Ishikawa (cell line): ENCODE data around the gene NELL1.

ENCODE experiments used
- CEBPB ChIP-seq: IDR thresholded peaks from 2 replicates; pipeline ENCODE4 v1.6.1; 2012
- CREB1 ChIP-seq: IDR thresholded peaks from 2 replicates; pipeline ENCODE4 v1.6.1; 2012; ENCODE audit warnings: low read depth
- EGR1 ChIP-seq: IDR thresholded peaks from 2 replicates; pipeline ENCODE4 v1.6.1; 2012
- EP300 ChIP-seq: IDR thresholded peaks from 2 replicates; pipeline ENCODE4 v1.6.1; 2012; ENCODE audit warnings: borderline replicate concordance
- FOXM1 ChIP-seq: IDR thresholded peaks from 2 replicates; pipeline ENCODE4 v1.6.1; 2012; ENCODE audit warnings: low read depth, borderline replicate concordance
- NFIC ChIP-seq: IDR thresholded peaks from 2 replicates; pipeline ENCODE4 v1.6.1; 2012
- RAD21 ChIP-seq: IDR thresholded peaks from 2 replicates; pipeline ENCODE4 v1.6.1; 2012; ENCODE audit warnings: low read depth
- TAF1 ChIP-seq: IDR thresholded peaks from 2 replicates; pipeline ENCODE4 v1.6.1; 2012; ENCODE audit warnings: low read depth, mild to moderate bottlenecking
- TCF12 ChIP-seq: IDR thresholded peaks from 2 replicates; pipeline ENCODE4 v1.6.1; 2012; ENCODE audit warnings: low read depth
- TEAD4 ChIP-seq: IDR thresholded peaks from 2 replicates; pipeline ENCODE4 v1.6.1; 2012
- YY1 ChIP-seq: IDR thresholded peaks from 2 replicates; pipeline ENCODE4 v1.6.1; 2012; ENCODE audit warnings: low read depth
- ZBTB7A ChIP-seq: IDR thresholded peaks from 2 replicates; pipeline ENCODE4 v1.6.1; 2012; ENCODE audit warnings: low read depth
- TF ChIP-seq, protein P1 (sequence below): IDR thresholded peaks from 2 replicates; pipeline ENCODE4 v1.6.1; 2012
- TF ChIP-seq, protein P2 (sequence below): IDR thresholded peaks from 2 replicates; pipeline ENCODE4 v1.6.1; 2012
- TF ChIP-seq, protein P3 (sequence below): IDR thresholded peaks from 2 replicates; pipeline ENCODE4 v1.6.1; 2012; ENCODE audit warnings: low read depth, mild to moderate bottlenecking

NELL1 gene

DNA sequence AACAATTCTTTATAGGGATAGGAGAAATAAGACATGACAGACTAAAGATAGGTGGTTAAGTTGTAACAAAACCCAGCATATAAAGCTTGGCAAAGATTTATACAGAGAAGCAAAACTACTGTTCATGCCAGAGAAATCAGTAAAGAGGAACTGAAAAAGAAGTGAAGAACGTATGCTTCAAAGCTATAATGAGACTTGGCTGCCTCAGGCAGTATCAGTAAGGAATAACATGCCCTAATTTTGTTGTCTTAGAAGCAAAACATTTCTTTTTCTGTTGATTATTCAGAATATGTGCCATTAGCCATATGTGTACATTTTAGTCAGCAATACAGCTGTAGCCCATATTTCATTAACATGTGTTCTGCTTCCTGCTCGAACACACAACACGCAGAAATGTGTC lies 403.2 kb downstream of the NELL1 start:
- no peak for TF ChIP-seq YY1
- no peak for TF ChIP-seq TAF1

DNA sequence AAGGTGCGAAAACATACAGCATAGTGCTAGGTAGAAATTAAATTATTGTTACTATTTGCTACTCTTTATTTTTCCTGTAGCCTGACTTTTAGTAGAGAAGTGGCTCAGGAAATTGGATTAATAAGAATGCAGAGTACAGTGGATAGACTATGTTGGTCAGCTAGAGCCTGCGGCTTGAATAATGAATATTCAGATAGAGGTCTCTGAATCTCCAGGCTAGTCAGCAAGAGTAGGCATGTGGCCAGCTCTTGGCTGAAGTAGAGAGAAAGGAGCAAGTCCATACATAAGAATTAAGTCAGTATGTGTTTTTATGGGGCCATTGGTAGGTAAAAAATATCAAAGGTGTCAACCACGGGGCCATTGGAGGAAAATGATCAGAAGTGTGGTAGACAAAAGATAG lies 413.5 kb downstream of the NELL1 start:
- TF ChIP-seq, protein P1, sequence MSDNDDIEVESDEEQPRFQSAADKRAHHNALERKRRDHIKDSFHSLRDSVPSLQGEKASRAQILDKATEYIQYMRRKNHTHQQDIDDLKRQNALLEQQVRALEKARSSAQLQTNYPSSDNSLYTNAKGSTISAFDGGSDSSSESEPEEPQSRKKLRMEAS = no peak
- no peak for TF ChIP-seq TAF1
- TF ChIP-seq, protein P2, sequence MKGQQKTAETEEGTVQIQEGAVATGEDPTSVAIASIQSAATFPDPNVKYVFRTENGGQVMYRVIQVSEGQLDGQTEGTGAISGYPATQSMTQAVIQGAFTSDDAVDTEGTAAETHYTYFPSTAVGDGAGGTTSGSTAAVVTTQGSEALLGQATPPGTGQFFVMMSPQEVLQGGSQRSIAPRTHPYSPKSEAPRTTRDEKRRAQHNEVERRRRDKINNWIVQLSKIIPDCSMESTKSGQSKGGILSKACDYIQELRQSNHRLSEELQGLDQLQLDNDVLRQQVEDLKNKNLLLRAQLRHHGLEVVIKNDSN = no peak
- no peak for TF ChIP-seq NFIC
- TF ChIP-seq EP300 = no peak
- no peak for TF ChIP-seq FOXM1
- TF ChIP-seq, protein P3, sequence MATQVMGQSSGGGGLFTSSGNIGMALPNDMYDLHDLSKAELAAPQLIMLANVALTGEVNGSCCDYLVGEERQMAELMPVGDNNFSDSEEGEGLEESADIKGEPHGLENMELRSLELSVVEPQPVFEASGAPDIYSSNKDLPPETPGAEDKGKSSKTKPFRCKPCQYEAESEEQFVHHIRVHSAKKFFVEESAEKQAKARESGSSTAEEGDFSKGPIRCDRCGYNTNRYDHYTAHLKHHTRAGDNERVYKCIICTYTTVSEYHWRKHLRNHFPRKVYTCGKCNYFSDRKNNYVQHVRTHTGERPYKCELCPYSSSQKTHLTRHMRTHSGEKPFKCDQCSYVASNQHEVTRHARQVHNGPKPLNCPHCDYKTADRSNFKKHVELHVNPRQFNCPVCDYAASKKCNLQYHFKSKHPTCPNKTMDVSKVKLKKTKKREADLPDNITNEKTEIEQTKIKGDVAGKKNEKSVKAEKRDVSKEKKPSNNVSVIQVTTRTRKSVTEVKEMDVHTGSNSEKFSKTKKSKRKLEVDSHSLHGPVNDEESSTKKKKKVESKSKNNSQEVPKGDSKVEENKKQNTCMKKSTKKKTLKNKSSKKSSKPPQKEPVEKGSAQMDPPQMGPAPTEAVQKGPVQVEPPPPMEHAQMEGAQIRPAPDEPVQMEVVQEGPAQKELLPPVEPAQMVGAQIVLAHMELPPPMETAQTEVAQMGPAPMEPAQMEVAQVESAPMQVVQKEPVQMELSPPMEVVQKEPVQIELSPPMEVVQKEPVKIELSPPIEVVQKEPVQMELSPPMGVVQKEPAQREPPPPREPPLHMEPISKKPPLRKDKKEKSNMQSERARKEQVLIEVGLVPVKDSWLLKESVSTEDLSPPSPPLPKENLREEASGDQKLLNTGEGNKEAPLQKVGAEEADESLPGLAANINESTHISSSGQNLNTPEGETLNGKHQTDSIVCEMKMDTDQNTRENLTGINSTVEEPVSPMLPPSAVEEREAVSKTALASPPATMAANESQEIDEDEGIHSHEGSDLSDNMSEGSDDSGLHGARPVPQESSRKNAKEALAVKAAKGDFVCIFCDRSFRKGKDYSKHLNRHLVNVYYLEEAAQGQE = no peak
- no peak for TF ChIP-seq TEAD4
- no peak for TF ChIP-seq RAD21
- no peak for TF ChIP-seq YY1
- no peak for TF ChIP-seq ZBTB7A
- no peak for TF ChIP-seq CEBPB
- no peak for TF ChIP-seq EGR1
- TF ChIP-seq CREB1 = no peak
- no peak for TF ChIP-seq TCF12

DNA sequence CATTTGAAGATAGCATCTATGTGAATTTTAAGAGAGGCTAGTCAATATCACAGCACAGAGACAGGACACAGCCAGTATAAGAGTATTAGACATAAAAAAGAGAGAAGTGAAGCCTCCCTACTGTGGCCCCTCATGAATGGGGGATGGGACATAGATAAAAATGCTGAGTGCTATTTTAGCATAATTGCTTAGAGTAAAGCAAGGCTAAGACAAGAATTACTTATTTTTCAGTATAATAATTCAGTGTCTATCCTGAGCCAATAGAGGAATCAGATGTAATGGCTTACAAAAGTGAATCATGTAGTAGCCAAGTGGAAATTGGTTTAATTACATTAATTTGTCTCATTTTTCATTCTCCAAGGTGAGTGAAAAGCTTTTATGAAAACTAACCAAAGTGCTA lies 419.5 kb downstream of the NELL1 start:
- TF ChIP-seq NFIC (no peak), TAF1 (no peak), EP300 (no peak), CEBPB (no peak)

DNA sequence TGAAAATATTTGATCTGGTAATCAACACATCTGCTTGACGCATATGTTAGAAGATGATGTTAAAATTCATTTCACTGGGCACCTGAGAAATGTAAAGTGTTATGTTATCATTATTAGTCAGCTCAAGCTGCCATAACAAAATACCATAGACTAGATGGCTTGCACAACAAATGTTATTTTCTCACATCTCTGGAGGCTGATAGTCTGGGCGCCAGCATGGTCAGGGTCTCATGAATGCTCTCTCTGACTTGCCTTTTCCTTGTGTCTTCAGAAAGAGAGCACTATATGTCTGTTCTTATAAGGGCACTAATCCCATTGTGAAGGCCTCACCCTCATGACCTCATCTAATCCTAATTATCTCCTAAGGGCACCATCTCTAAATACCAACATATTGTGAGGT lies 435.3 kb downstream of the NELL1 start:
- TF ChIP-seq EP300 = no peak
- TF ChIP-seq TCF12 = no peak
- no peak for TF ChIP-seq TAF1
- TF ChIP-seq, protein P3 = no peak
- no peak for TF ChIP-seq YY1
- TF ChIP-seq, protein P1 = no peak
- TF ChIP-seq EGR1 = no peak
- TF ChIP-seq NFIC = no peak
- TF ChIP-seq CEBPB = no peak
- TF ChIP-seq, protein P2 = no peak
- TF ChIP-seq FOXM1 = no peak
- no peak for TF ChIP-seq CREB1
- TF ChIP-seq TEAD4 = no peak
- no peak for TF ChIP-seq RAD21
- TF ChIP-seq ZBTB7A = no peak

DNA sequence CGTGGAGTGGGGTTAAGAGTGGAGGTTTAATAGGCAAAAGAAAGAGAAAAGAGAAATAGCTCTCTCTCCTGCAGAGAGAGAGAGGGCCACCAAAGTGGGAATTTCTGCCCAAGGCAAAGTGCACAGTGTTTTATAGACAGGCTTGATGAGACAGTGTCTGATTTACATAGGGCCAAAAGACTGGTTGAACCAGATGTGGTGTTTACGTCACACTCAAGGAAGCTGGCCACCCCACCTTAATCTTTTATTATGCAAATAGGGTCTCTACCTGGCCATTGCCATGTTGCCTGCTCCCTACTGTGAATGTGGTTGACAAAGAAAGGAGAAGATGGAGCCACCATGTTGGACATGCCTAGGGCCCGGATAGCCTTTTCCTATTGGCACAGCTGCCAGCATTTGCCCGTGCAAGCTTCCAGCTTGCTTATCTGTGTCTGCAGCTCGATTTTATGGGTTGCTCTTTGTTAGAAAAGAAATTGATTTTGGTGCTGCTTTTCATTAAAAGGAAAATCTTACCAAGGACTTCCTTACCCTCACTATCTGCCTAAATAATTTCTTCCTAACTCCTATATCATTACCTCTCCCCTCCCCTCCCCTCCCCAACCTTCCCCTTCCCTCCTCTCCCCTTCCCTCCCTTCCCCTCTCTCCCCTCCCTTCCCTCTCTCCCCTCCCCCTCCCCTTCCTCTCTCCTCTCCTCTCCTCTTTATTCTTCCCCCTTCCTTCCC lies 436.0 kb downstream of the NELL1 start:
- no peak for TF ChIP-seq TEAD4
- TF ChIP-seq, protein P1 = no peak
- no peak for TF ChIP-seq NFIC
- TF ChIP-seq TAF1 = no peak
- TF ChIP-seq, protein P2 = no peak
- TF ChIP-seq FOXM1 = no peak
- TF ChIP-seq, protein P3 = no peak
- TF ChIP-seq YY1 = no peak
- TF ChIP-seq EP300 = no peak
- no peak for TF ChIP-seq CEBPB
- TF ChIP-seq CREB1 = no peak
- no peak for TF ChIP-seq ZBTB7A
- TF ChIP-seq EGR1 = no peak
- no peak for TF ChIP-seq TCF12
- no peak for TF ChIP-seq RAD21
